Activated T-helper 2 cell treated with anti-CD3 and anti-CD28 coated beads, Interferon-gamma antibody, Interleukin-2, Interleukin-4, amounts not matched to agents 10 μg/mL and 5 μg/mL and 100 μg/mL, durations not matched to agents 14 hours and 24 hours and 36 hours (primary cell): ENCODE data around the gene HOXA10. TPM values are rescaled to one million over a fixed set of nuclear protein-coding genes. Genes with fewer than 3 reads are reported as not detected.

Experiments
- DNase-seq: peaks from one replicate; pipeline ENCODE4 v3.0.0; 2021; ENCODE audit warnings: low spot score
- H3K27ac Mint-ChIP-seq: one replicate; pipeline ENCODE4 v1.8.0; 2021; ENCODE audit warnings: mixed read lengths
- H3K27me3 Mint-ChIP-seq: one replicate; pipeline ENCODE4 v1.8.0; 2021; ENCODE audit warnings: low read depth, mixed read lengths
- H3K36me3 Mint-ChIP-seq: one replicate; pipeline ENCODE4 v1.8.0; 2021; ENCODE audit warnings: low read depth, mixed read lengths
- H3K4me1 Mint-ChIP-seq: one replicate; pipeline ENCODE4 v1.8.0; 2021; ENCODE audit warnings: low read depth, mixed read lengths
- H3K4me3 Mint-ChIP-seq: one replicate; pipeline ENCODE4 v1.8.0; 2021; ENCODE audit warnings: low read depth, mild to moderate bottlenecking, moderate library complexity, mixed read lengths
- H3K9me3 Mint-ChIP-seq: one replicate; pipeline ENCODE4 v1.8.0; 2021; ENCODE audit warnings: mixed read lengths
- intact Hi-C: fragments of 100-400 bp; cut with micrococcal nuclease; formaldehyde crosslinking; loops from one replicate; pipeline ENCODE4 v1.15.1; 2023
- total RNA-seq: library from RNA; stranded (reverse); gene quantifications from 2 replicates; pipeline ENCODE4 v1.2.3, GENCODE V29; 2022

Gene HOXA10
- total RNA-seq, 1 donor from 2014 or later = not detected

DNA sequence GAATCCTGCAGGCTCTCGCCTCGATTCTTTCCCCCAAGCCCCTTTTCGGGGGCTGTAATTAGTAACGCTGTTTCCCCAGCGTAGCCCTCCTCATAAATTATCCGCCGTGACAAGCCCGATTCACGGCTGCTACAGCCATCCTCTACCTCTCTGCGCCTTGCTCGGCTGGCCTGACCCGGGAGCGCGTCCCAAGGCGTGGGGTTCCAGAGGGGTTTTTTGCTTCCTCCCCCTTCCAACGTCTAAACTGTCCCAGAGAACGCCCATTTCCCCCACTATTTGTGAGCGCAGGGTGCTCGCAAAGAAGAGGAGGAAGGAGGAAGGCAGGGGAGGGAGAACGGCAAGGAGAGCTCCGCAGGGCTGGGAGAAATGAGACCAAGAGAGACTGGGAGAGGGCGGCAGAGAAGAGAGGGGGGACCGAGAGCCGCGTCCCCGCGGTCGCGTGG, 31.5 kb downstream of the HOXA10 start:
- DNase-seq = no peak
- H3K9me3 Mint-ChIP-seq = no peaks in the 10 kb centered on the region
- intact Hi-C loops = no loop called here
- no peak overlapping the region for H3K27ac Mint-ChIP-seq
- peaks cover 29% of the 10 kb centered on the region for H3K27me3 Mint-ChIP-seq
- no peaks in the 10 kb centered on the region for H3K36me3 Mint-ChIP-seq
- H3K4me3 Mint-ChIP-seq = no peak overlapping the region
- H3K4me1 Mint-ChIP-seq = no peaks in the 10 kb centered on the region

DNA sequence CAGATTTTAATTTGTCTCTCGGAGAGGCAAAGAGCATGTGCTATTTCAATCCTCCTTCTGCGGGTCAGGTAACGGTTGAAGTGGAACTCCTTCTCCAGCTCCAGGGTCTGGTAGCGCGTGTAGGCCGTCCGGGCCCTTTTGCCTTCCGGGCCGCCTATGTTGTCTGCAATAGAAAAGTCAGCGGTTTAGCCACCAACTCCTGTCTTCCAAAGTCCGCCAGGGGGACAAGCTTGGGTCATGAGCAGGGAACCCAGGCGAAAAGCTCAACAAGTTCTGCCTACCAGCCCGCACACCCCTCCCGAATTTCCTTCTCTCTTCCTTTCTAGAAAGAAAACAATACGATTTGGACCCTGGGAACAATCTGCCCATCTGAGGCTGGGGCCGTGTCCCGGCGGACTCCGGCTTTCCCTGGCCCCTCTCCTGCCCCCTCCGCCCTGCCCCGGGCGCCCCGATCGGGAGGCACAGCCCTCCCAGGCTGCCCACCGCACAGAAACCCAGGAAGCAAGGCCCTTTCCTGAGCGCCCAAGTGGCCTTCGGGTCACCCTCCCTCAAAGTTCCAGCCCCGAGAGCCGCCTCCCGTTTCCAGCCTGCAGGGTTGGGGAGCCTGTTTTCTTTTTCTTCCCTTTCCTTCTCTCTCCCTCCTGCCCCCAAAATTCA, 32.1 kb downstream of the HOXA10 start:
- Mint-ChIP-seq H3K9me3 (no peaks in the 10 kb centered on the region), H3K36me3 (no peaks in the 10 kb centered on the region), H3K27me3 (peaks cover 29% of the 10 kb centered on the region), H3K4me3 (no peak overlapping the region), H3K4me1 (no peaks in the 10 kb centered on the region), H3K27ac (no peak overlapping the region)
- DNase-seq = no peak
- intact Hi-C loops = no loop called here

DNA sequence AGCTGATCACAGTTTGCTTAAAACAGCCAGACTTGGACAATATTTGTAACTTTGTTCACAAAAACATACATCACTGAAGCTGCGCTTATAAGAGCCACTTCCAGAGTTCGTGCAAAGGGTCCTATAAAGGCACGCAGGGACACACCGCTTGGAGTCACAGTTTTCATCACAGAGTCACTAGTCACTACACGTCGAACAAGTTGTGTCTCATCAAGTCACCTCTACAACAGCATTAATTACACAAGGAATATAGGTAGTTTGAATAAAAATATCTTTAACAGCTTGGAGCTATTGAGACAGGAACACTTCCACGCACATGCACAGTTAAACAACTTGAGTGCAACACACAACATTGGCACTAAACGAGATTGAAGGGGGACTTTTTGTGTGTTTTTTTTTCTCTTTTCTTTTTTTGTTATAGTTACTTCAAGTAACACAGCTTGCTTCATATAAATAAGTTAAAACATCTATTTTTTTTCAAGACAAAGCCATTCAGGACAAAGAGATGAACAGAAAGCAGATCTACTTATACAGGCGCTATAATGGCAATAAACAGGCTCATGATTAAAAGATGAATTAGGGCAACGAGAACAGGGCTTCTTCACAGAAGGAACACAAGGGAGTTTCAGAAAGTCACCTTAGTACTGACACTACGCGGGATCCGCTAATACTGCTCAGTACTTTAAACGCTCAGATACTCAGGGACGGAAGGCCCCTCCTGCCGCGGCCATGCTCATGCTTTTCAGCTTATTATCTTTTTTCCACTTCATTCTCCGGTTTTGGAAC, 32.8 kb downstream of the HOXA10 start:
- intact Hi-C loops = no loop called here
- no peaks in the 10 kb centered on the region for H3K36me3 Mint-ChIP-seq
- H3K4me3 Mint-ChIP-seq = no peak overlapping the region
- no peaks in the 10 kb centered on the region for H3K4me1 Mint-ChIP-seq
- peaks cover 29% of the 10 kb centered on the region for H3K27me3 Mint-ChIP-seq
- no peaks in the 10 kb centered on the region for H3K9me3 Mint-ChIP-seq
- no peak for DNase-seq
- no peak overlapping the region for H3K27ac Mint-ChIP-seq

GRCh38 chr7:27140126-27140857, 33.8 kb downstream of the HOXA10 start:
- H3K9me3 Mint-ChIP-seq = no peaks in the 10 kb centered on the region
- H3K4me1 Mint-ChIP-seq = no peaks in the 10 kb centered on the region
- intact Hi-C loops = no loop called here
- no peak overlapping the region for H3K4me3 Mint-ChIP-seq
- peaks cover 32% of the 10 kb centered on the region for H3K27me3 Mint-ChIP-seq
- no peak for DNase-seq
- H3K27ac Mint-ChIP-seq = no peak overlapping the region
- no peaks in the 10 kb centered on the region for H3K36me3 Mint-ChIP-seq

GRCh38 chr7:27139334-27140125, 34.6 kb downstream of the HOXA10 start:
- Mint-ChIP-seq H3K4me1 (peaks cover 7% of the 10 kb centered on the region), H3K4me3 (no peak overlapping the region), H3K9me3 (no peaks in the 10 kb centered on the region), H3K27me3 (peaks cover 39% of the 10 kb centered on the region), H3K27ac (no peak overlapping the region), H3K36me3 (no peaks in the 10 kb centered on the region)
- DNase-seq = no peak
- intact Hi-C loops = no loop called here

DNA sequence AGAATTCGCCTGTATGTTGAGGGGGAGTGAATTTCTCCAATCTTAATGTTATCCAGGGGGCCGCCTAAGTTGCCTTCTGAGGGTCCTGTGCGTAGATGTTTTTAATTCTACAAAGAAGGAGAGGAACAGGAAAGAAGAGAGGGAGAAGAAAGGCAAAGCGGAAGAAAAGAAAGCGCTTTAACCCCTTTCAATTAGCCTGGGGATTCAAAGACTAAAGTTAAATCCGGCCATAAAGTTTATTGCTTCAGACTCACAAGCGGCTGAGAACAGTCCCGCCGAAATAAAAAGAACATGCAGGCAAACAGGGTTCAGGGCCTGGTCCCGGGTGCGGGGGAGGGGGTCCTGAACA, 35.2 kb downstream of the HOXA10 start:
- Mint-ChIP-seq H3K27ac (no peak overlapping the region), H3K36me3 (no peaks in the 10 kb centered on the region), H3K4me3 (no peak overlapping the region), H3K9me3 (no peaks in the 10 kb centered on the region), H3K4me1 (peaks cover 12% of the 10 kb centered on the region), H3K27me3 (peaks cover 42% of the 10 kb centered on the region)
- DNase-seq = no peak
- intact Hi-C loops = no loop called here

DNA sequence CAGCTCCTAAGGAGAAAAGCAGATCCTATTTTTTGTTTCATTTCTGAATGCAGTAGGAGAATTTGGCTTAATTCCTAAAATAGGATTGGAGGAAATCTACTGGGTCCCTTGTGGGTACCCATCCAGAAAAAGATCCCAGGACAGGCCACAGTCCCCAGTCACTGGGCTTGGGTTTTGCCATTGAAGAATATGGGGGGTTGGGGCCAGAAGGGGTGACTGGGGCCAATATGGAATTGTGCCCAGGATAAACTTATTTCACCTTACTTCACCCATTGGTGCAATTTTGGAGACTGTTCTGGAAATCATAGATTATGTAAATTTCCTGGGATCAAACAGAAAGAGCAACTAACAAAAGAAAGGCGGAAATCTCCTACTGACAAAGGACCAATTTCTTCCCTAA, 35.6 kb downstream of the HOXA10 start:
- no peak overlapping the region for H3K27ac Mint-ChIP-seq
- no peak overlapping the region for H3K4me3 Mint-ChIP-seq
- intact Hi-C loops = no loop called here
- no peak for DNase-seq
- H3K36me3 Mint-ChIP-seq = no peaks in the 10 kb centered on the region
- H3K27me3 Mint-ChIP-seq = peaks cover 46% of the 10 kb centered on the region
- H3K4me1 Mint-ChIP-seq = peaks cover 14% of the 10 kb centered on the region
- H3K9me3 Mint-ChIP-seq = no peaks in the 10 kb centered on the region

DNA sequence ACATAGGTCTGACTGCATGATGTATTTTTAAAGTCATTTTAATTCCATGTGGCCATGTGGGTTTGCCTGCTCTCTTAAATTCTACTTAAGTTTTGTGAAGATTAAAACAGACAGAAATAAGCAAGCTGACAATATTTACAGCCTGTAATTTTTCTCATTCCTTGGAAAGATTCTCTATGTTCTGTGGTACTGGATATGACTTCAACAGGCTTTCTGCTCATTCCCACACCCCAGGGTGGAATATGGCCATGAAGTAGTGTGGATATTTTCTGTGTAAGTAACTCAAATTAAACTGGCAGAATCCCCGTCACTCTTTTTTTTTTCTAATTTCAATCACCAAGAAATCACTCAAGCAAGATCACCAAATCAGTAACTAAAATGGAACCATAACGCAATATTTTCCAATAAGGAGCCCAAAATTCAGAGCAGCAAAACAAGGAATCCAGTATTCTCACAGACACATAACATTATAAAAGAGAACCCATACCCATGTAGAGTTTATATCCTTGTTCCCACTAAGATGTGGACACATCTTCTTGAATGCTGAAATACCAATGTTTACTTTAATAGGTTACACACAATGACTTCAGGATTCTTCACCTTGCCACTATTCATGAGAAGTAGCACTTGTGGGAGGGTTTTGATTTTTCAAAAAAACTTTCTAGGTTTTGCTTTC, 36.3 kb downstream of the HOXA10 start:
- DNase-seq = no peak
- Mint-ChIP-seq H3K27me3 (peaks cover 51% of the 10 kb centered on the region), H3K4me3 (no peak overlapping the region), H3K27ac (no peak overlapping the region), H3K9me3 (no peaks in the 10 kb centered on the region), H3K36me3 (no peaks in the 10 kb centered on the region), H3K4me1 (peaks cover 14% of the 10 kb centered on the region)
- intact Hi-C loops = no loop called here

GRCh38 chr7:27134392-27134791, 39.7 kb downstream of the HOXA10 start:
- Mint-ChIP-seq H3K9me3 (no peaks in the 10 kb centered on the region), H3K4me3 (no peak overlapping the region), H3K27me3 (peaks cover 60% of the 10 kb centered on the region), H3K27ac (no peak overlapping the region), H3K36me3 (no peaks in the 10 kb centered on the region), H3K4me1 (peaks cover 14% of the 10 kb centered on the region)
- no peak for DNase-seq
- intact Hi-C loops = loop anchor here (5.0 kb wide), 1 partner anchor 37 kb away; the partner anchor contains the start of gene HOXA1

GRCh38 chr7:27133409-27134231, 40.5 kb downstream of the HOXA10 start:
- Mint-ChIP-seq H3K9me3 (no peaks in the 10 kb centered on the region), H3K36me3 (no peaks in the 10 kb centered on the region), H3K4me1 (peaks cover 14% of the 10 kb centered on the region), H3K27ac (no peak overlapping the region), H3K27me3 (peaks cover 65% of the 10 kb centered on the region), H3K4me3 (no peak overlapping the region)
- DNase-seq = no peak
- intact Hi-C loops = loop anchor here (5.0 kb wide), 1 partner anchor 36 kb away; the partner anchor contains the start of gene HOXA1

GRCh38 chr7:27132978-27133377, 41.1 kb downstream of the HOXA10 start:
- Mint-ChIP-seq H3K4me1 (peaks cover 14% of the 10 kb centered on the region), H3K36me3 (no peaks in the 10 kb centered on the region), H3K27ac (no peak overlapping the region), H3K27me3 (peaks cover 63% of the 10 kb centered on the region), H3K9me3 (no peaks in the 10 kb centered on the region), H3K4me3 (no peak overlapping the region)
- intact Hi-C loops = loop anchor here (5.0 kb wide), 1 partner anchor 36 kb away; the partner anchor contains the start of gene HOXA1
- DNase-seq = no peak
